HCT116 (cell line): ENCODE results near the gene KIRREL1. TPM values are rescaled to one million over a fixed set of nuclear protein-coding genes. Genes with fewer than 3 reads are reported as not detected.

Experiments
- ATAC-seq: fragments of 200-7000 bp; cut with Tn5 transposase; 2 replicates; pipeline ENCODE4 v1.9.1; 2020; ENCODE audit warnings: mild to moderate bottlenecking, moderate library complexity
- BruUV-seq: library from RNA; stranded (reverse); fragments of 400-500 nt; replicated peaks from 2 replicates; lab custom pipeline; 2021; lab: Mats Ljungman, UMichigan
- CTCF ChIA-PET: fragments of 300-600 bp; sonication (Branson Sonifier 250); formaldehyde crosslinking; loops from one replicate; lab custom pipeline; 2021; ENCODE audit warnings: antibody characterized with exemption; lab: Charles Lee
- POLR2A ChIA-PET: fragments of 300-600, 350-600 bp; sonication (Branson Sonifier 250); formaldehyde crosslinking; loops from one replicate; lab custom pipeline; 2021; ENCODE audit warnings: antibody characterized with exemption; lab: Charles Lee
- RAD21 ChIA-PET, 2 experiments: fragments of 300-600 bp; sonication (Branson Sonifier 250); formaldehyde crosslinking; loops; one replicate each; lab custom pipeline; 2023; ENCODE audit warnings: low total read pairs in 2 of 2; ENCODE audit not compliant: uncharacterized antibody in 2 of 2, unreplicated experiment in 2 of 2, low non-redundant PET in 1 of 2; lab: Charles Lee
- DNase-seq: peaks from one replicate; pipeline ENCODE4 v3.0.0-alpha.2; 2010; ENCODE audit warnings: low read depth, low spot score
- H2AFZ ChIP-seq: fragments of 200-600 bp; shearing (Covaris generic), sonication (generic); 2 replicates; pipeline ENCODE4 v1.6.1; 2017; ENCODE audit warnings: low read depth, mixed run types, mixed read lengths, antibody characterized with exemption, low read length; ENCODE audit not compliant: poor library complexity, severe bottlenecking
- H3K27ac ChIP-seq: 2 replicates; pipeline ENCODE4 v1.5.1; 2012; ENCODE audit warnings: low read depth, low read length
- H3K27me3 ChIP-seq: fragments of 200-600 bp; sonication (generic); 2 replicates; pipeline ENCODE4 v1.6.1; 2016; ENCODE audit warnings: mixed run types, low read length, mixed read lengths; ENCODE audit not compliant: insufficient read depth
- H3K36me3 ChIP-seq, 2 experiments: fragments of 200-500 bp in 1 of 2; fragments of 200-600 bp in 1 of 2; sonication (Bioruptor generic) in 1 of 2; sonication (generic) in 1 of 2; 2 replicates each; pipeline versions ENCODE4 v1.5.1 to v1.6.1; 2014 to 2016; ENCODE audit warnings: low read length in 2 of 2, inconsistent platforms in 1 of 2, mixed read lengths in 1 of 2, mixed run types in 1 of 2; ENCODE audit not compliant: insufficient read depth in 2 of 2, control insufficient read depth in 1 of 2
- H3K4me1 ChIP-seq, 2 experiments: fragments of 200-600 bp in 1 of 2; sonication (generic) in 1 of 2; 2 replicates each; pipeline versions ENCODE4 v1.5.1 to v1.6.1; 2012 to 2017; ENCODE audit warnings: low read length in 2 of 2, inconsistent platforms in 1 of 2, mild to moderate bottlenecking in 1 of 2, mixed read lengths in 1 of 2, mixed run types in 1 of 2, moderate library complexity in 1 of 2; ENCODE audit not compliant: insufficient read depth in 2 of 2, control insufficient read depth in 1 of 2
- H3K4me2 ChIP-seq: fragments of 200-600 bp; sonication (generic); 2 replicates; pipeline ENCODE4 v1.6.1; 2017; ENCODE audit warnings: mixed run types, low read length, mixed read lengths
- H3K4me3 ChIP-seq, 2 experiments: fragments of 200-600 bp in 1 of 2; sonication (generic) in 1 of 2; replicated peaks in 1 of 2; 2 replicates each; pipeline ENCODE4 v1.5.1; 2011 to 2016; ENCODE audit warnings: low read length in 2 of 2, control low read depth in 1 of 2, low read depth in 1 of 2, mild to moderate bottlenecking in 1 of 2, mixed read lengths in 1 of 2, mixed run types in 1 of 2
- H3K79me2 ChIP-seq: fragments of 200-600 bp; sonication (generic); 2 replicates; pipeline ENCODE4 v1.6.1; 2017; ENCODE audit warnings: mild to moderate bottlenecking, mixed run types, low read length, moderate library complexity, mixed read lengths; ENCODE audit not compliant: insufficient read depth
- H3K9ac ChIP-seq: fragments of 200-600 bp; sonication (generic); 2 replicates; pipeline ENCODE4 v1.6.1; 2016; ENCODE audit warnings: low read length, mixed read lengths
- H3K9me2 ChIP-seq: fragments of 200-600 bp; sonication (generic), shearing (Covaris generic); 2 replicates; pipeline ENCODE4 v1.6.1; 2017; ENCODE audit warnings: mixed run types, mild to moderate bottlenecking, moderate library complexity; ENCODE audit not compliant: insufficient read depth
- H3K9me3 ChIP-seq, 2 experiments: fragments of 200-500 bp in 1 of 2; fragments of 200-600 bp in 1 of 2; sonication (Bioruptor generic) in 1 of 2; sonication (generic) in 1 of 2; 2 replicates each; pipeline ENCODE4 v1.6.1; 2014 to 2017; ENCODE audit warnings: low read length in 2 of 2, mixed read lengths in 2 of 2, inconsistent platforms in 1 of 2, low read depth in 1 of 2, mild to moderate bottlenecking in 1 of 2, mixed run types in 1 of 2, moderate library complexity in 1 of 2; ENCODE audit not compliant: control insufficient read depth in 1 of 2, insufficient read depth in 1 of 2
- H4K20me1 ChIP-seq: fragments of 200-600 bp; sonication (generic), shearing (Covaris generic); 2 replicates; pipeline ENCODE4 v1.6.1; 2017; ENCODE audit warnings: mixed run types, mild to moderate bottlenecking, moderate library complexity; ENCODE audit not compliant: insufficient read depth
- ELF1 ChIP-seq: IDR thresholded peaks from 2 replicates; pipeline ENCODE4 v1.6.1; 2012; ENCODE audit warnings: low read depth, borderline replicate concordance
- EZH2phosphoT487 ChIP-seq: fragments of 200-600 bp; IDR thresholded peaks from 2 replicates; pipeline ENCODE4 v1.6.1; 2018; ENCODE audit warnings: antibody characterized with exemption, borderline replicate concordance
- SP1 ChIP-seq: IDR thresholded peaks from 2 replicates; pipeline ENCODE4 v1.6.1; 2012; ENCODE audit warnings: low read depth
- SRF ChIP-seq: IDR thresholded peaks from 2 replicates; pipeline ENCODE4 v1.6.1; 2012; ENCODE audit warnings: low read depth
- YY1 ChIP-seq: IDR thresholded peaks from 2 replicates; pipeline ENCODE4 v1.6.1; 2011; ENCODE audit warnings: low read length, low read depth, moderate library complexity, mild to moderate bottlenecking; ENCODE audit not compliant: insufficient replicate concordance; ENCODE audit errors: extremely low read depth
- ZFX ChIP-seq: fragments of 450-650 bp; IDR thresholded peaks from 2 replicates; pipeline ENCODE4 v1.6.1; 2017
- ZNF274 ChIP-seq: fragments of 200-500 bp; sonication (Bioruptor generic); IDR thresholded peaks from 2 replicates; pipeline ENCODE4 v1.6.1; 2014; ENCODE audit warnings: mild to moderate bottlenecking, low read depth, low read length, inconsistent platforms
- intact Hi-C: fragments of 100-400 bp; cut with micrococcal nuclease; formaldehyde crosslinking; loops from 2 replicates; pipeline ENCODE4 v1.10.0; 2022
- total RNA-seq: library from RNA; stranded (reverse); gene quantifications from one replicate; pipeline ENCODE4 v1.2.1, GENCODE V29; 2021; ENCODE audit not compliant: unreplicated experiment
- TF ChIP-seq, protein P1 (sequence below): IDR thresholded peaks from 2 replicates; pipeline ENCODE4 v1.6.1; 2012
- TF ChIP-seq, protein P2 (sequence below): IDR thresholded peaks from 2 replicates; pipeline ENCODE4 v1.6.1; 2012; ENCODE audit warnings: low read depth
- TF ChIP-seq, protein P3 (sequence below): IDR thresholded peaks from 2 replicates; pipeline ENCODE4 v1.6.1; 2012
- TF ChIP-seq, protein P4 (sequence below), 3 experiments: fragments of 200-600 bp in 1 of 3; sonication (generic) in 1 of 3; IDR thresholded peaks in 2 of 3; conservative IDR thresholded peaks in 1 of 3; 2 replicates each; pipeline ENCODE4 v1.5.1; 2012 to 2017; ENCODE audit warnings: low read depth in 2 of 3, low read length in 2 of 3, antibody characterized with exemption in 1 of 3, borderline replicate concordance in 1 of 3, control low read depth in 1 of 3, mild to moderate bottlenecking in 1 of 3, mixed read lengths in 1 of 3, mixed run types in 1 of 3, moderate library complexity in 1 of 3; ENCODE audit not compliant: insufficient read depth in 1 of 3

KIRREL1 gene
- total RNA-seq, 1 experiment from 2014 or later, result 20.0 TPM

DNA sequence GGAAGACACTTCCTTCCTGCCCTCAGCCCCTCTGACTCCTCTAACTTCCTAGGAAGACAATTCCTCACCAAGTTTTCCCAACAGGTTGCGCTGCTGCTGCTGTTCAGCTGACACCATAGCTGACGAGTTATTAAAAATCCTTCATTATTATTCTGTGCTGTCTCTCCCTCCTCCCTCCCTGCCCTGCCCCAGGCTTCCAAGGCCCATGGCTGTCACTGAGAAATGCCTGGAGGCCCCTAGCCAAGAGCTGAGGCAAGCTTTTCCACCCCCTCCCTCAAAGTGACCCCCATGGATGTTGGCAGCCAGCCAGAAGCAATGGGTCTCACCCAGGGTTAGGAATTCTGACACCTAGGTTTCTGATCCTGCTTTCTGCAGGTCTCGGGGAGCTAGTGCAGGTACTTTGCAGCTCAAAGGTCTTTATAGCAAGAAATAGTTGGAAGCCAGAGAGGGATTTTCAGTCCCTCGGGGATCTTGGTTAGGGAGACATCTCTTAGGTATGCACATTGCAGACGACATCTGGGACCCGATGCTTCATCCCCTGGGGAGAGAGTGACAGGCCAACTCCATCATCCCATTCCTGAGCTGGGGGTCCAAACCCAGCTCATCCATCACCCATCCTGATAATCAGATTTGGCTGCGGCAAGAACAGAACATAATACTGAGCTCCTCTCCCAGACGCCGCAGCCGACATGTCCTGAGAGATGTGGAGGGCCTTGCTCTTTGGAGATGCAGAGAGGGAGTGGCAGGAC, 65.0 kb downstream of the KIRREL1 start:
- Histone ChIP-seq H3K36me3 (no peaks in the 10 kb centered on the region), H3K4me3 (no peak overlapping the region), H2AFZ (no peak overlapping the region), H3K27ac (no peak overlapping the region), H3K27me3 (no peaks in the 10 kb centered on the region), H3K4me1 (peaks cover 0 to 5% of the 10 kb centered on the region in 2 experiments; a peak in 2 of 4 replicates), H3K9ac (no peak overlapping the region), H3K4me2 (no peak overlapping the region), H3K9me2 (no peaks in the 10 kb centered on the region), H3K79me2 (peaks cover 14% of the 10 kb centered on the region), H3K9me3 (no peaks in the 10 kb centered on the region), H4K20me1 (no peaks in the 10 kb centered on the region)
- DNase-seq (no peak), ATAC-seq (no peak)
- ChIA-PET CTCF (no interaction called here), RAD21 (no interaction called here), POLR2A (no interaction called here)
- BruUV-seq, result no TSS peak
- intact Hi-C loops, result no loop called here
- TF ChIP-seq, protein P1, sequence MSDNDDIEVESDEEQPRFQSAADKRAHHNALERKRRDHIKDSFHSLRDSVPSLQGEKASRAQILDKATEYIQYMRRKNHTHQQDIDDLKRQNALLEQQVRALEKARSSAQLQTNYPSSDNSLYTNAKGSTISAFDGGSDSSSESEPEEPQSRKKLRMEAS, result no peak
- no peak for TF ChIP-seq YY1
- TF ChIP-seq ZNF274, result no peak
- no peak for TF ChIP-seq EZH2phosphoT487
- no peak for TF ChIP-seq SP1
- TF ChIP-seq ELF1, result no peak
- no peak for TF ChIP-seq ZFX
- TF ChIP-seq, protein P2, sequence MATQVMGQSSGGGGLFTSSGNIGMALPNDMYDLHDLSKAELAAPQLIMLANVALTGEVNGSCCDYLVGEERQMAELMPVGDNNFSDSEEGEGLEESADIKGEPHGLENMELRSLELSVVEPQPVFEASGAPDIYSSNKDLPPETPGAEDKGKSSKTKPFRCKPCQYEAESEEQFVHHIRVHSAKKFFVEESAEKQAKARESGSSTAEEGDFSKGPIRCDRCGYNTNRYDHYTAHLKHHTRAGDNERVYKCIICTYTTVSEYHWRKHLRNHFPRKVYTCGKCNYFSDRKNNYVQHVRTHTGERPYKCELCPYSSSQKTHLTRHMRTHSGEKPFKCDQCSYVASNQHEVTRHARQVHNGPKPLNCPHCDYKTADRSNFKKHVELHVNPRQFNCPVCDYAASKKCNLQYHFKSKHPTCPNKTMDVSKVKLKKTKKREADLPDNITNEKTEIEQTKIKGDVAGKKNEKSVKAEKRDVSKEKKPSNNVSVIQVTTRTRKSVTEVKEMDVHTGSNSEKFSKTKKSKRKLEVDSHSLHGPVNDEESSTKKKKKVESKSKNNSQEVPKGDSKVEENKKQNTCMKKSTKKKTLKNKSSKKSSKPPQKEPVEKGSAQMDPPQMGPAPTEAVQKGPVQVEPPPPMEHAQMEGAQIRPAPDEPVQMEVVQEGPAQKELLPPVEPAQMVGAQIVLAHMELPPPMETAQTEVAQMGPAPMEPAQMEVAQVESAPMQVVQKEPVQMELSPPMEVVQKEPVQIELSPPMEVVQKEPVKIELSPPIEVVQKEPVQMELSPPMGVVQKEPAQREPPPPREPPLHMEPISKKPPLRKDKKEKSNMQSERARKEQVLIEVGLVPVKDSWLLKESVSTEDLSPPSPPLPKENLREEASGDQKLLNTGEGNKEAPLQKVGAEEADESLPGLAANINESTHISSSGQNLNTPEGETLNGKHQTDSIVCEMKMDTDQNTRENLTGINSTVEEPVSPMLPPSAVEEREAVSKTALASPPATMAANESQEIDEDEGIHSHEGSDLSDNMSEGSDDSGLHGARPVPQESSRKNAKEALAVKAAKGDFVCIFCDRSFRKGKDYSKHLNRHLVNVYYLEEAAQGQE, result no peak
- no peak for TF ChIP-seq SRF
- TF ChIP-seq, protein P3, sequence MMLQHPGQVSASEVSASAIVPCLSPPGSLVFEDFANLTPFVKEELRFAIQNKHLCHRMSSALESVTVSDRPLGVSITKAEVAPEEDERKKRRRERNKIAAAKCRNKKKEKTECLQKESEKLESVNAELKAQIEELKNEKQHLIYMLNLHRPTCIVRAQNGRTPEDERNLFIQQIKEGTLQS, result no peak
- TF ChIP-seq, protein P4, sequence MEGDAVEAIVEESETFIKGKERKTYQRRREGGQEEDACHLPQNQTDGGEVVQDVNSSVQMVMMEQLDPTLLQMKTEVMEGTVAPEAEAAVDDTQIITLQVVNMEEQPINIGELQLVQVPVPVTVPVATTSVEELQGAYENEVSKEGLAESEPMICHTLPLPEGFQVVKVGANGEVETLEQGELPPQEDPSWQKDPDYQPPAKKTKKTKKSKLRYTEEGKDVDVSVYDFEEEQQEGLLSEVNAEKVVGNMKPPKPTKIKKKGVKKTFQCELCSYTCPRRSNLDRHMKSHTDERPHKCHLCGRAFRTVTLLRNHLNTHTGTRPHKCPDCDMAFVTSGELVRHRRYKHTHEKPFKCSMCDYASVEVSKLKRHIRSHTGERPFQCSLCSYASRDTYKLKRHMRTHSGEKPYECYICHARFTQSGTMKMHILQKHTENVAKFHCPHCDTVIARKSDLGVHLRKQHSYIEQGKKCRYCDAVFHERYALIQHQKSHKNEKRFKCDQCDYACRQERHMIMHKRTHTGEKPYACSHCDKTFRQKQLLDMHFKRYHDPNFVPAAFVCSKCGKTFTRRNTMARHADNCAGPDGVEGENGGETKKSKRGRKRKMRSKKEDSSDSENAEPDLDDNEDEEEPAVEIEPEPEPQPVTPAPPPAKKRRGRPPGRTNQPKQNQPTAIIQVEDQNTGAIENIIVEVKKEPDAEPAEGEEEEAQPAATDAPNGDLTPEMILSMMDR (IDR thresholded peaks at IDR 0.05 in 2 of 3, conservative IDR thresholded peaks at IDR 0.05 in 1 of 3; ENCODE audit: borderline replicate concordance in 1 of 3, insufficient read depth in 1 of 3, low read depth in 2 of 3, low read length in 2 of 3), result no peak
